ENCODE measurements around the gene TUNAR.

The TUNAR gene

GRCh38 chr14:95872777-95873176 is 3.9 kb upstream of the TUNAR start:
- DNase-seq (ENCODE audit: low read depth) = no peak

- no peak for DNase-seq (ENCODE audit: low read depth)
Measured at GRCh38 chr14:95875831-95876760, 536 bp upstream of the TUNAR start.

GRCh38 chr14:95877633-95878032 is 1.0 kb downstream of the TUNAR start:
- DNase-seq (ENCODE audit: low read depth) = no peak

GRCh38 chr14:95884377-95884776 is 7.7 kb downstream of the TUNAR start:
- no peak for DNase-seq (ENCODE audit: low read depth)

GRCh38 chr14:95885278-95885677 is 8.6 kb downstream of the TUNAR start:
- no peak for DNase-seq (ENCODE audit: low read depth)

- no peak for DNase-seq (ENCODE audit: low read depth)
Measured at GRCh38 chr14:95885866-95886265, 9.2 kb downstream of the TUNAR start.

GRCh38 chr14:95886366-95887056 is 9.9 kb downstream of the TUNAR start:
- no peak for DNase-seq (ENCODE audit: low read depth)

- no peak for DNase-seq (ENCODE audit: low read depth)
Measured at GRCh38 chr14:95887351-95887750, 10.7 kb downstream of the TUNAR start.

- no peak for DNase-seq (ENCODE audit: low read depth)
Measured at GRCh38 chr14:95889236-95889979, 12.8 kb downstream of the TUNAR start.

- no peak for DNase-seq (ENCODE audit: low read depth)
Measured at GRCh38 chr14:95891742-95892141, 15.1 kb downstream of the TUNAR start.

GRCh38 chr14:95892142-95892541 is 15.5 kb downstream of the TUNAR start:
- no peak for DNase-seq (ENCODE audit: low read depth)

- no peak for DNase-seq (ENCODE audit: low read depth)
Measured at GRCh38 chr14:95895720-95896119, 19.1 kb downstream of the TUNAR start.

- DNase-seq (ENCODE audit: low read depth) = no peak
Measured at GRCh38 chr14:95896498-95897135, 20.0 kb downstream of the TUNAR start.

- no peak for DNase-seq (ENCODE audit: low read depth)
Measured at GRCh38 chr14:95897280-95897679, 20.6 kb downstream of the TUNAR start.

GRCh38 chr14:95901054-95901453 is 24.4 kb downstream of the TUNAR start:
- no peak for DNase-seq (ENCODE audit: low read depth)

- no peak for DNase-seq (ENCODE audit: low read depth)
Measured at GRCh38 chr14:95902273-95902826, 25.7 kb downstream of the TUNAR start.

- no peak for DNase-seq (ENCODE audit: low read depth)
Measured at GRCh38 chr14:95903165-95903564, 26.5 kb downstream of the TUNAR start.

GRCh38 chr14:95903616-95904107 is 27.0 kb downstream of the TUNAR start:
- no peak for DNase-seq (ENCODE audit: low read depth)

GRCh38 chr14:95906591-95906990 is 30.0 kb downstream of the TUNAR start:
- no peak for DNase-seq (ENCODE audit: low read depth)

- no peak for DNase-seq (ENCODE audit: low read depth)
Measured at GRCh38 chr14:95910628-95911027, 34.0 kb downstream of the TUNAR start.

- DNase-seq (ENCODE audit: low read depth) = no peak
Measured at GRCh38 chr14:95911456-95911855, 34.8 kb downstream of the TUNAR start.

- no peak for DNase-seq (ENCODE audit: low read depth)
Measured at GRCh38 chr14:95915330-95915729, 38.7 kb downstream of the TUNAR start.

All from stimulated activated CD4-positive, alpha-beta T cell treated with anti-CD3 and anti-CD28 coated beads, Interleukin-2, amount 100 ng/mL, for 4 hours (primary cell).